Stimulated activated CD8-positive, alpha-beta memory T cell treated with anti-CD3 and anti-CD28 coated beads, Interleukin-7, amount 100 ng/mL, for 1 hour (primary cell): ENCODE measurements around the gene ST6GALNAC1.

ENCODE experiments used
- DNase-seq, 2 donors: peaks; one replicate each; pipeline ENCODE4 v3.0.0-alpha.2; 2020; ENCODE audit warnings: low read depth in 2 of 2

Gene ST6GALNAC1

GRCh38 chr17:76643553-76644148, at the start of gene ST6GALNAC1:
Gene ST6GALNAC1, minus strand, starts transcription at chr17:76643757. Its CDS starts 119 bp downstream, at chr17:76643638.
- DNase-seq: no peak

- DNase-seq: no peak
These were observed 48.0 kb upstream of the ST6GALNAC1 start for GRCh38 chr17:76691379-76692191.

GRCh38 chr17:76690596-76691280, 47.2 kb upstream of the ST6GALNAC1 start:
- DNase-seq: no peak

GRCh38 chr17:76689859-76690258, 46.3 kb upstream of the ST6GALNAC1 start:
- DNase-seq: no peak

GRCh38 chr17:76688165-76688622, 44.6 kb upstream of the ST6GALNAC1 start:
- DNase-seq: no peak

- no peak for DNase-seq
These were observed 44.0 kb upstream of the ST6GALNAC1 start for GRCh38 chr17:76687298-76688164.

- DNase-seq: no peak
These were observed 43.2 kb upstream of the ST6GALNAC1 start for GRCh38 chr17:76686538-76687297.

- DNase-seq: no peak
These were observed 42.3 kb upstream of the ST6GALNAC1 start for GRCh38 chr17:76685846-76686245.

- no peak for DNase-seq
These were observed 41.8 kb upstream of the ST6GALNAC1 start for GRCh38 chr17:76685366-76685765.

GRCh38 chr17:76684756-76685155, 41.2 kb upstream of the ST6GALNAC1 start:
- DNase-seq: no peak

GRCh38 chr17:76683921-76684745, 40.6 kb upstream of the ST6GALNAC1 start:
- DNase-seq: no peak

- DNase-seq: no peak
These were observed 39.6 kb upstream of the ST6GALNAC1 start for GRCh38 chr17:76683011-76683755.

GRCh38 chr17:76682296-76682695, 38.7 kb upstream of the ST6GALNAC1 start:
- DNase-seq: no peak

GRCh38 chr17:76681222-76682137, 37.9 kb upstream of the ST6GALNAC1 start:
- peak; percentile 41 to 49 for DNase-seq

GRCh38 chr17:76679239-76679638, 35.7 kb upstream of the ST6GALNAC1 start:
- DNase-seq: no peak

- peak in 1 of 2 donors; percentile 20 for DNase-seq
These were observed 34.8 kb upstream of the ST6GALNAC1 start for GRCh38 chr17:76678330-76678729.

- DNase-seq: no peak
These were observed 33.8 kb upstream of the ST6GALNAC1 start for GRCh38 chr17:76677406-76677805.

GRCh38 chr17:76676629-76677028, 33.1 kb upstream of the ST6GALNAC1 start:
- no peak for DNase-seq
